Frontal cortex (tissue), 4 donors: ENCODE data around the gene DUSP3. TPM values are rescaled to one million over a fixed set of nuclear protein-coding genes. Genes with fewer than 3 reads are reported as not detected.

Experiments
- DNase-seq, 2 donors: peaks; one replicate each; pipeline ENCODE4 v3.0.0; 2012; ENCODE audit warnings: low spot score in 2 of 2
- FAIRE-seq: peaks from 2 replicates; lab custom pipeline; 2012; peaks lifted over from hg19 to GRCh38; lab: Jason Lieb, UNC
- total RNA-seq: library from RNA; depleted of rRNA; stranded (reverse); fragments of >200 nt; gene quantifications from one replicate; pipeline ENCODE4 v1.2.3, GENCODE V29; 2014
- donor health status: control.
- donor health status: control.
- donor health status: control.

DUSP3 gene
- 33.0 TPM for total RNA-seq

GRCh38 chr17:43778337-43779144 lies at the start of gene DUSP3:
Gene DUSP3 (minus strand): TSS chr17:43778977. CDS start chr17:43778924, 53 bp downstream.
- DNase-seq (peak; percentile 91 to 92), FAIRE-seq (no peak)

DNA sequence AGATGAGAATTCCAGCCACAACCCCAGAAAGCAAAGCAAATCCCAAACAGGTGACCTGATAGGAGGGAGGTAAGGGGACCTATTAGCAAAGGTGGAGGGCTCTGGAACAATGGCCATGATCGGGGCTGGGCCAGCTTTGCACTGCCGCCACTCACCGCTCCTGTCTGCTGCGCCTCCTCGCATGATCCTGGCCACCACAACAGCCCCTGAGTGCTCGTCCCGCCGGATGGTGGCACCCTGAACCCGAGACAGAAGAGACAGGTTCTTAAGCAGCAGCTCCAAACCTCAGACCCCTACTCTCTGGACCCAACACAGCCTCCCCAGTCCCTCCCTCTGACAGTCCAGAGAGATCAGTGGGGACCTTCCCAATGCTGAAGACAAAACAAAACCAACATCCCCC lies 48.8 kb upstream of the DUSP3 start:
- FAIRE-seq (no peak), DNase-seq (no peak)

- no peak for DNase-seq
- FAIRE-seq = no peak
Observed at GRCh38 chr17:43826206-43826605, 47.4 kb upstream of the DUSP3 start.

DNA sequence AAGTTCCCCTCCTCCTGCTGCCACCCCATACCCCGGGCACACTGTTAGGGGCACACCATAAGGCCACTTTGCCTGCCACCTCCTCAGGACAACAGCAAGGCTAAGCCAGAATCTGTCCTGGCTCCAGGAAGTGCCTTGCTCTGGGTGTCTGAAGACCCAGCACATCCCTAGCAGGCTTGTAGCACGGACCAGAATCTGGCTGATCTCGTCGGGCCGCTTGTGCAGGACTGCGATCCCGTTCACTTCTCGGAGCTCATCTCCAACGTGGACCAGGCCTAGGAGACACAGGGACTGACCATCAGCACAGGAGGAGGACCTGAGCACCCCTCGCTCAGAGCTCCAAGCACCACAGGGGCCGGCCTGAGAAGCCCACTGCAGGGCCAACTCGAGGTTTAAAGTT lies 46.8 kb upstream of the DUSP3 start:
- FAIRE-seq (no peak), DNase-seq (no peak)

- DNase-seq = no peak
- no peak for FAIRE-seq
Observed at GRCh38 chr17:43823350-43824084, 44.7 kb upstream of the DUSP3 start.

GRCh38 chr17:43822570-43823190 lies 43.9 kb upstream of the DUSP3 start:
- no peak for FAIRE-seq
- DNase-seq = no peak

DNA sequence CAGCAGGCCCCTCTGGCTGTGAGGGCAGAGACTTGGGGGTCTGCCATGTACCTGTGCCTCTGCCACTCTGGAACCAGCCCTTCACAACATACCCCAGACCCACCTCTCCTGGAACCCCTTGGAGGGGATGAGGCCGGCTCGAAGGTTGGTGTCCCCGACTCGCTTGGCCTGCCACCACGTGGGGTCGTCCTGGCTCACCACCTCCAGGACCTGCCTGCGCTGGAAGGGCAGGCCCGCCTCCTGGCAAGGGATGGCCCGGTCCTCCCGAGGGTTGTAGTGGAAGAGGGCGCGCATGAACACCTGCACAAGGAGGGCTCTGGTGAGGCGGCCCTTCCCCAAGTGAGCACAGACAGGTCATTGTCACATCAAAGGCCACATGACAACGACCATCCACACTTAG lies 42.0 kb upstream of the DUSP3 start:
- DNase-seq (no peak), FAIRE-seq (no peak)

DNA sequence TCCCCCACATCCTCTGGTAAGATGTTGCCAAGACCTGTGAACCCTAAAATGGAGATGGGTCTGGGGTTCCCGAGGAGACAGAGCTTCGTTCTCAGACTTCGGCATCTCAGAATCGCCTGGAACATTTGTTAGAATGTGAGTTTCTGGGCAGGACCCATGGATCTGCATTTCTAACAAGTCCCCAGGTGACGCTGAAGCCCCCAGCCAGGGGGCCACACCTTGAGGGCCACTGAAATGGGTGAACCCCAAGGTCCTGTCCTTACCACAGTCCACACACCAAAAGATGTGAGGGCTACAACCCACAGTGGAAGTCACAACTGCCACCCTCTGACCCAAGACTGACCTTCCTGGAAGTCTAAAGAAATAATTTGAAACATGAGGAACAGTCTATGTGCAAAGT lies 40.2 kb upstream of the DUSP3 start:
- FAIRE-seq (no peak), DNase-seq (no peak)

GRCh38 chr17:43817826-43818225 lies 39.0 kb upstream of the DUSP3 start:
- DNase-seq (no peak), FAIRE-seq (no peak)

GRCh38 chr17:43816336-43817320 lies 37.9 kb upstream of the DUSP3 start:
- DNase-seq (no peak), FAIRE-seq (no peak)

GRCh38 chr17:43814714-43815113 lies 35.9 kb upstream of the DUSP3 start:
- no peak for DNase-seq
- no peak for FAIRE-seq

DNA sequence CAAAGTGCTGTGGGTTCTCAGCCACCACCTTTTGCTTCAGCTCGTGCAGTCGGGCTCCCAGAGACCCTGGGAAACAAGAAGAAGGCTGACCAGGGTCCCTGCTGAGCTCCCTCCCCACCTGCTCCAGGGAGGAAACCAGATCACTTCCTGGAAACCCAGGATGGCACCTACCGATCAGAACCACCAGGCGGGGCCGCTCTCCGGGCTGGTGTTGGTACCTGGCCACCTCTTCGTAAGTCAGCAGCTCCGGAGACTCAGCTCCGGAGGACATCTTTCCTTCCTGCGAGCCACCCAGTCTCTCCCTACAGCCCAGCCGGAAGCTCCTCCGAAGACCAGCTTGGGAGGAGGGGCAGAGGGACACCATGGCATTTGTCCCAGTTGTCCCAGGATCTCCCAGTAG lies 35.2 kb upstream of the DUSP3 start:
- DNase-seq = no peak
- FAIRE-seq = no peak

GRCh38 chr17:43813386-43813785 lies 34.6 kb upstream of the DUSP3 start:
- no peak for DNase-seq
- no peak for FAIRE-seq

DNA sequence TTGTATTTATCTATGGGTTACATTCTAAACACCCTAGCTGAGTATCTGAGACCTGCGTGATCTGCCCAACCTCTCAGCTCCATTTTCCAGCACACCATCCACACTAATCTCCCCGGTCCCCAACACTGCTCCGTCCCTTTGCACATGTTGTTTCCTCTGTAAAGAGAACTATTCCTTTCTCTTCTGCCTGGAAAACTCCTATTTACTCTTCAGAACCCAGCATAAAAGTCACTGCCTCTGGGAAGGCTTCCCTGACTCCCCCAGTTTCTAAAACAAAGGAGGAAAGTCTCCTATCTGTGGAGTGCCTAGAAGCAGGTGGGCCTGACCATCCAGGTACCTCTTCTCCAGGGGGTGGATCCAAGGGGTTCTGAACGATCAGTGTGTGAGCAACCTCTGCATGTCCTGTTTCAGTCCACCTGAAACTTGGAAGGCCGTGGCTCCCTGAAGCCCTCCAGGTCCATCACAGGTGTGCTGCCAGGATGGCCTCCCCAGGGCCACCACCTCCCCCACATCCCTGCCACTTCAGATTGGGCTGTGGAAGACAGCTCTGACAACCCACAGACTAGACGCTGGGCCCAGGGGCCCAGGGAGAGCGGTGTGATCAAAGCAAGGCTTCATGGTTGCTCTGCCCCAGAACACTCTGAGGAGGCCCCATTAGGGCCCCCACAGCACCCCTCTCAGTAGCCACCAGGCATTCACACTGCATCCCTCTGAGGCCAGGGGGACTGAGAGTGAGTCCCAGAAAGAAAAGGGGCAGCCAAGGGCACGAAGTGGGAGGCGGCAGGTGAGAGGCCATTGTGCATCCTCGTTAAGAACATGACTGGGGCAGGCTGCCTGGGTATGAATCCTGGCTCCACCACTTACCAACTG lies 33.9 kb upstream of the DUSP3 start:
- no peak for FAIRE-seq

GRCh38 chr17:43810823-43811222 lies 32.0 kb upstream of the DUSP3 start:
- no peak for FAIRE-seq
- DNase-seq = no peak

More for the DNA sequence above, 33.9 kb upstream of the DUSP3 start:
- DNase-seq = no peak

GRCh38 chr17:43810226-43810715 lies 31.5 kb upstream of the DUSP3 start:
- no peak for DNase-seq
- no peak for FAIRE-seq

DNA sequence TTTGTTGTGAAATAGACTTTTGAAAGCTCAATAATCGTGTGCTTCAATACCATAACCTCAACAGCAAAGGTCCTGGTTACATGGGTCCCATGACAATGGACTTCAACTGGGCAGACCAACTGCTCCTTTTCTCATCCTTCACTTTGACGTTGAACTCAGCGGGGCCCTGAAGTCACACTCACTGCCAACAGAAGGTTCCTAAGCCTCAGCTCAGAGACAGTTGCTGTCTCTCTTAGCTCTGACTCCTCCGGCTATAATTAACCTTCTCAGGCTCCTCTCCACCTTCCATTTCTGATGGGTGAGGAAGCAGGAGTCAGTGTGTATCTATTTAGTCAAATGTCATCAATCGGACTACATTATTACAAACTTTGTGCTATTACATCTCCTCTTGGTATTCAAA lies 30.3 kb upstream of the DUSP3 start:
- FAIRE-seq (no peak), DNase-seq (no peak)

GRCh38 chr17:43808076-43808475 lies 29.3 kb upstream of the DUSP3 start:
- FAIRE-seq (no peak), DNase-seq (no peak)

DNA sequence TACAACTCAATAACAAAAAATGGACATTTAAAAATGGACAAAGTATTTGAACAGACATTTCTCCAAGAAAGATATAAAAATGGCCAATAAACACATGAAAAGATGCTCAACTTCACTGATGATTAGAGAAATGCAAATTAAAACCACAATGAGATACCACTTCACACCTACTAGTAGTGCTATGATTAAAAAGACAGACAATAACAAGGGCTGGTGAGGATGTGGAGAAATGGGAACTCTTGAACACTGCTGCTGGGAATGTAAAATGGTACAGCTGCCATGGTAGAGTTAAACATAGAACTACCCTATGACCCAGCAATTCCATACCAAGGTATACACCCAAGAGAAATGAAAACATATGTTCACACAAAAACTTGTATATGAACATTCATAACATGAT lies 26.3 kb upstream of the DUSP3 start:
- FAIRE-seq (no peak), DNase-seq (no peak)
